Renal cortical epithelial cell (primary cell): ENCODE results near the gene KRTAP4-4. TPM values are rescaled to one million over a fixed set of nuclear protein-coding genes. Genes with fewer than 3 reads are reported as not detected.
"Not testable (repeated sequence)": the region's sequence is repeated elsewhere in the genome, so short reads cannot be mapped to it uniquely, and the experiment has no call there.

Source experiments
- DNase-seq: peaks from one replicate; pipeline ENCODE4 v3.0.0-alpha.2; 2011; ENCODE audit warnings: low read depth
- total RNA-seq: library from RNA; depleted of rRNA; stranded (reverse); fragments of >200 nt; gene quantifications from 2 replicates; pipeline ENCODE4 v1.2.3, GENCODE V29; 2014

KRTAP4-4 gene
- total RNA-seq, 1 donor from 2014 or later, result not detected

GRCh38 chr17:41148971-41149651, 11.4 kb downstream of the KRTAP4-4 start:
- not testable (repeated sequence) for DNase-seq

- no peak for DNase-seq
Observed at GRCh38 chr17:41147531-41148204, 12.9 kb downstream of the KRTAP4-4 start.

GRCh38 chr17:41145261-41145660, 15.3 kb downstream of the KRTAP4-4 start:
- DNase-seq, result no peak

DNA sequence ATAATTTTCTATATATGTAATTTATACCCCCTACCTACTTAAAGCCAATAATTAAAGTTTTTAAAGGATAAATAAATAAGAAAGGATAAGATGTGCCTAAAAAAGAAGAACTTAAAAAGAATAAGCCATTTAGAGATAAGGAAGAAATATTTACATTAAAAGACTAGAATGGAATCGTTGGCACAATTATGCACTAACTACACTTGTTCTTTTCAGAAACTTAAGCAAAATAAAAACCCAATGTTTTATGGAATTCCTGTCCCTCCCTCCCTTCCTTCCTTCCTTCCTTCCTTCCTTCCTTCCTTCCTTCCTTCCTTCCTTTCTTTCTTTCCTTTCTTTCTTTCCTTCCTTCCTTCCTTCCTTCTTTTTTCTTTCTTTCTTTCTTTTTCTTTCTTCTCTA, 15.7 kb downstream of the KRTAP4-4 start:
- no peak for DNase-seq

DNA sequence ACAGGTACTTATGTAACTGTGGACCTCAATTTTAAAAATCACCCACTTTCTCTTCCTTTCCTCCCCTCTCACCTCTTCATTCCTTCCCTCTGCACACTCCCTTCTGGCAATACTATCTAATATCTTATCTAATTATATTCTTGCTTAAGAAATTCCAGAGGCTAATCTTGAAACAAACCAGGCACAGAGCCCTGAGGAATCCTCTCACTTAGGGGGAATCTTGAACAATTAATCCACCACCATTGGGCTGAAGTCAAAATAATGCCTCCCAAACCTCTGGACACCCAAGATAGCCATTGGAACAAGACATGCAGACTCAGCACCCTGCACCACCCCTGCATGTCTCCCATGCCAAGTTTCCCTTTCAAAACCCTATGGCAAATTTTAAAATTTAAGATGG, 19.2 kb downstream of the KRTAP4-4 start:
- DNase-seq, result no peak

DNA sequence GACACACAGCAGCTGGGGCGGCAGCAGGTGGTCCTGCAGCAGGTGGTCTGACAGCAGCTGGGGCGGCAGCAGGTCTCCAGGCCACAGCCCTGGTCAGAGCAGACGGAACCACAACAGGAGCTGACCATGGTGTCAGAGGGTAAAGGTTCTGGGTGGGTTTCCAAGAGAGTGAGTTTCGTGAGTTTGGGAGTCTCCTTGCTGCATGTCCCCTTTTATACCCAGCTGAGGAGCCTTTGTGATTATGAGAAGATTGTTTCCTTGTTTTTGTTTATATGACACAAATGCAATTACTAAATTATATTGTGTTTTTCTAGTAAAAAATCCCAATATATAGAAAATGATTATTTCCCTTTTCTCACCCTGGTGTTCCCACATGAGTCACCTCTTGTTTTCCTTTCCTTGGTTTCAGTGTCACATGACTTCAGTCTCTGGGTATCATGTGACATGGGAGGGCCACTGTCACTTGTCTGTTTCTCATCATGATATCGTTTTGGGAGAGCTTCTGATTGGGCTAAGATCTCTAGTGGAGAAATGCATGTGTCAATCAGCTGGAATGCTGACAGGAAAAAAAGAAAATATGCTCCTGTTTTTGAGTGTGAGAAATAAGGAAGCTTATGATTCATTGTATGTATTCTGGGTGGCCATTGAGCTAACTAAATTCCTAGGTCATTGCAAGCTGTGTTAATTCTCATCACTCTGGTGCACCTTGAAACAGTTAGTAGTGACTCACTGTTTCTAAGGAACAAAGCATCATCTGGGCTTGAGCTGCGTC, 20.0 kb downstream of the KRTAP4-4 start, which contains the start of gene KRTAP4-6:
Gene KRTAP4-6, minus strand, starts transcription at position 185 of the 772 bp plus-strand sequence. Its CDS starts 57 bp downstream, at position 128.
- DNase-seq, result peak; percentile 92

- DNase-seq, result not testable (repeated sequence)
Observed at GRCh38 chr17:41139865-41140264, 20.7 kb downstream of the KRTAP4-4 start.

DNA sequence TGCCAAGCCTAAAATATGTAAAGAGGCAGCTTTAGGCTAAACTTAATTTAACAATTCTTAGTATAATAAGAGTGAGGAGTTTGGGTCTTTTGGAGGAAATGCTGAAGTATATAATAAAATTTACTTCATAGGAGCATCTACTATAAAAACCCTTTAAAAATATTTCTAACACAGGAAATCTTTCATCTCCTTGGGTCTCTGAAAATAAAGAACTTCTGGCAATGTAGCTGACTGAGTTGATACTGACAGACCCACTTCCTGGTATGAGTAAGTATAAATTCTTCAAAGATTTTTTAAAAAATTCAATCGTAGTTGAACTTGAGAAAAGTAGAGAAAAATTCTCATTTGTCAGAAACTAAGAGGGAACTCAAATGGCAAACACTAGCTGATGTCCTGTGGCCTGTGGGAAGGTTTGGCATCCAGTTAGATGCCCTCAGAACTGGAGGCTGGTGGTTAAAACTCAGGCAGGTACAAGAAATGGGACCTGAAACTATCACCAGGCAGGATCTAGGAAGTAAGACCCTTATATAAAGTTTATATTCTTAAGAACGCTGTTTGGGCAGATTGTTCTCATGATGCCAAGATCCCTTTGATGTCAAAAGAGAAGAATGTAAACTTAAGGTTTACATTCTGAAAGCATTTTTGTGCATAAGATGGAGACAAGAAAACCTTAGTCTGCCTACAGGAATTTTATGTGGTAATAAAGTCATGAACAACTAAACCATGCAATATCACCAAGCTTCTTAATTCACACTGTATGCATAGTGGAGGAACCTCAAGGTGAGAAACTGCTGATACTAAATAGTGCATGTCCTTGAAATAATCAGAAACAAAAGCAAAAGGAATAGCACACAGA, 26.4 kb downstream of the KRTAP4-4 start:
- DNase-seq, result no peak

- peak; percentile 57 for DNase-seq
Observed at GRCh38 chr17:41131979-41132378, 28.6 kb downstream of the KRTAP4-4 start.

GRCh38 chr17:41127371-41127770, 33.2 kb downstream of the KRTAP4-4 start:
- DNase-seq, result no peak

GRCh38 chr17:41126412-41126811, 34.1 kb downstream of the KRTAP4-4 start:
- DNase-seq, result no peak

DNA sequence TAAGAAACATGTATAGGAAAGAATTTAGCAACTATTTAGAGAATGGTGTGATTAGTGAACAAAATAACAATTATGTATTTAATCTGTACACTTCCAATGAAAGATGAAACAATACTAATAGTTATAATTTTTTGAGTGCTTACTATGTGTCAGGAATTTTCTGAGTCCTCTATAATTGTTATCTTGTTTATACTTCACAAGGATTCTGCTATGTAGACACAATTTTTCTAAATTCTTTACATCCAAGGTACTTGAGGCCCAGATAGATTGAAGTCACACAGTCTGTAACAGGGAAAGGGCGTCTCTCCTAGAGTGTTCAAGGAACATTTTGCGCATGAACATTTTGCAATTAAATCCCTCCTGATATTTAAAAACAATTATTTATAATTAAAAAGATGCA, 35.5 kb downstream of the KRTAP4-4 start:
- DNase-seq, result no peak

GRCh38 chr17:41123991-41124371, 36.6 kb downstream of the KRTAP4-4 start, which contains the start of gene KRTAP4-12:
Gene KRTAP4-12 (minus strand): TSS chr17:41124182. CDS start chr17:41124122, 60 bp downstream.
- not testable (repeated sequence) for DNase-seq

DNA sequence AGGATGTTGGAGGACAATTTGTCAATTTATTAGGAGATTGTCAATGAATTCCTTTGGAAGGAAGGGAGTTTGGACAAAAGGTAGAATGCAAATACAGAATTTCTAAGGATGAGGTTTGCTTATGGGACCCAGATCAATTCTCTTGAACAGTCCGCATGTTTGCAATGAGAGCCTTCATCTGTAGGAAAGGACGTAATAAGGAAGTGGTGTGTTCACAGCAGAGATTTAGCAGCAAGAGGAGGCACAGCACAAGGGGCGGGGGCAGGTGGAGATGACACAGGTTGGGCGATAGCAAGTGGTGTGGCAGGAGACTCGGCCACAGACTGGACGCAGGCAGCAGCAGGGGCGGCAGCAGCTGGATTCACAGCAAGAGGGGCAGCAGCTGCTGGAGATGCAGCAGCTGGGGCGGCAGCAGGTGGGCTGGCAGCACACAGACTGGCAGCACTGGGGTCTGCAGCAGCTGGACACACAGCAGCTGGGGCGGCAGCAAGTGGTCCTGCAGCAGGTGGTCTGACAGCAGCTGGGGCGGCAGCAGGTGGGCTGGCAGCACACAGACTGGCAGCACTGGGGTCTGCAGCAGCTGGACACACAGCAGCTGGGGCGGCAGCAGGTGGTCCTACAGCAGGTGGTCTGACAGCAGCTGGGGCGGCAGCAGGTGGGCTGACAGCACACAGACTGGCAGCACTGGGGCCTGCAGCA, 37.1 kb downstream of the KRTAP4-4 start:
- DNase-seq, result not testable (repeated sequence)

GRCh38 chr17:41121742-41122141, 38.8 kb downstream of the KRTAP4-4 start:
- no peak for DNase-seq

DNA sequence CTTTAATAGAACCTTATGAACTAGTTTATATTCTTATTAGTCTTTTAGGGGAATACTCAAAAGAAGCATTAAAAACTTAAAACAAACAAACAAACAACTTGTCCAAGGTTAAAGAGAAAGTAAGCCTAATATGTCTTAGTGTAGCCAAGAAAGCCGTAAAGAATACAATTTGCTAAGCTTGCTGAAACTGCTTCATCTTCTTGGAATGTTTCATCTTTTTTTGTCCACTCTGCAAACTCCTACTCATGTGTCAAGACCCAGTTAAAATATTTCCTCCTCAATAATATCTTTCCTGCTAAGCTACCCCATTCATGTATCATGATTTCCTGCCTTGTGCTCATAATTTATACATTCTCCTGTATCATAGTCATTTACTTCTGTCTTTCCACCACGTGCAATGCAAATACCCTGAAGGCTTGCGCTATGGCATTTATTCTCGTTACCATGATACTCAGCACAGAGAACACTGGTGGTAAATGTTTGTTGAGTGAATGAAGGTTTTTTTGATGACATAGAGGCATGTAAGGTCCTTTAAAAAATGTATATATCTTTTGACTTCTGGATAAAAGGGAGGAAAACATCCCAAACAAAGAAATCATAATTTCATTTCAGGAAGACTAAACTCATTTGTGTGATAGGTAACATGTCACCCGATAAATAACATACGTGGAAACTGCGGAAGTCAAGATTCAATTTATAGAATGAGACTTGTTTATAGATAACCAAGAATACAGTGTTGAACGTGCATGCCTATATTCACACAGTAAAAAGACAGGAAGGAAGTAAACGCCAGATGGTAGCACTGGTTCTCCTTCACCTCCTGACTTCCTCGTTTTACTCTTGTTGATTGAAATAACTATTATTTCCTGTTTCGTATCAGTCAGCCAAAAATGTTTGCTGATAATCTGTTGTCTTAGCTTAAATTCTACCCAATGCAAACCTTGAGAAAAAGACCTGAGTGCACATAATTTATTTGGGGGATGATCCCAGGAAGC, 40.6 kb downstream of the KRTAP4-4 start:
- not testable (repeated sequence) for DNase-seq

DNA sequence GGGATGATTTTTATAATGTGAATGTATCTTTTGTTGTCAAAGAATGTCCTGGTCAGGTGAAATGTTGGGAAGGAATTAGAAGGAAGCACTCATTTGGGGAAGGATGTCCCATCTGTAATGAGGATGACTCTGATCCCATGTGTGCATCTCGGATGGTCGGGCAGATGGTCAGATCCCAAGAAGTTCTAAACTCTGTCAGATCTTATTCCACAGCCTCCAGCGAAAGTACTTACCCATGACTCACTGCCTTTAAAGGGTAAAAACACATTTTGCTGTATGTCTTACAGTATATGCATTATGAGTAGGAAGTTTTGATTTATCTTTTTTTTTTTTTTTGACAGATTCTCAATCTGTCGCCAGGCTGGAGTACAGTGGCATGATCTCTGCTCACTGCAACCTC, 41.8 kb downstream of the KRTAP4-4 start:
- no peak for DNase-seq

- DNase-seq, result not testable (repeated sequence)
Observed at GRCh38 chr17:41117846-41118386, 42.6 kb downstream of the KRTAP4-4 start, which contains the start of gene KRTAP4-11. Gene KRTAP4-11 (minus strand): TSS chr17:41118373. CDS start chr17:41118315, 58 bp downstream.

- no peak for DNase-seq
Observed at GRCh38 chr17:41116297-41116696, 44.3 kb downstream of the KRTAP4-4 start.
